ENCODE data around the gene WDR45B. TPM values are rescaled to one million over a fixed set of nuclear protein-coding genes. Genes with fewer than 3 reads are reported as not detected.

Gene WDR45B
- total RNA-seq, 1 experiment from 2014 or later: 110 TPM

GRCh38 chr17:82608816-82609215 is 39.4 kb downstream of the WDR45B start:
- no peak for TF ChIP-seq CTCF (conservative IDR thresholded peaks at IDR 0.05)
- Histone ChIP-seq H3K9ac (ENCODE audit: extremely low read depth, insufficient read length, low read length) (no peak overlapping the region), H2BK12ac (ENCODE audit: insufficient read length, low read depth, low read length) (no peak overlapping the region), H2AK5ac (ENCODE audit: insufficient read length, low read length) (no peak overlapping the region), H2BK5ac (ENCODE audit: insufficient read length, low read length) (no peak overlapping the region), H3K79me2 (ENCODE audit: insufficient read depth, low read length) (no peaks in the 10 kb centered on the region), H3K79me1 (ENCODE audit: insufficient read depth, low read depth, low read length, poor library complexity, severe bottlenecking) (no peaks in the 10 kb centered on the region), H3K56ac (ENCODE audit: insufficient read length, low read depth, low read length) (no peak overlapping the region), H4K8ac (replicated peaks; ENCODE audit: insufficient read length, low read depth, low read length) (no peak overlapping the region), H3T11ph (ENCODE audit: low read length) (no peak overlapping the region), H3K23ac (ENCODE audit: insufficient read length, low read depth, low read length) (no peak overlapping the region), H2AFZ (ENCODE audit: low read length) (no peak overlapping the region), H3K9me3 (ENCODE audit: control insufficient read depth, low read depth, low read length) (no peaks in the 10 kb centered on the region), H4K20me1 (ENCODE audit: control insufficient read depth, insufficient read depth, insufficient read length) (no peaks in the 10 kb centered on the region), H3K27me3 (ENCODE audit: insufficient read depth, low read length) (no peaks in the 10 kb centered on the region), H2BK120ac (ENCODE audit: low read depth, low read length, poor library complexity, severe bottlenecking) (no peak overlapping the region), H3K14ac (ENCODE audit: insufficient read depth, low read length) (no peak overlapping the region), H3K4me2 (ENCODE audit: insufficient read depth, insufficient read length, low read length) (no peak overlapping the region), H2BK15ac (ENCODE audit: low read depth, low read length) (no peak overlapping the region), H3K4me1 (ENCODE audit: insufficient read depth, low read length) (no peaks in the 10 kb centered on the region), H2BK20ac (ENCODE audit: low read depth, low read length, poor library complexity, severe bottlenecking) (no peak overlapping the region), H3K23me2 (ENCODE audit: insufficient read length, low read depth, low read length, poor library complexity, severe bottlenecking) (no peaks in the 10 kb centered on the region), H3K4ac (ENCODE audit: low read depth, low read length) (no peak overlapping the region), H4K5ac (ENCODE audit: insufficient read length, low read depth, low read length) (no peak overlapping the region), H3K18ac (ENCODE audit: insufficient read length, low read depth, low read length) (no peak overlapping the region), H3K27ac (ENCODE audit: insufficient read length, low read depth, low read length) (no peak overlapping the region), H4K91ac (ENCODE audit: insufficient read length, low read depth, low read length) (no peak overlapping the region)
- H3K4me1 Mint-ChIP-seq: peaks cover 0 to 4% of the 10 kb centered on the region in 2 experiments; a peak in 1 of 4 replicates
- no peak overlapping the region for H3K27ac Mint-ChIP-seq
- no peak for DNase-seq
- H3K4me3 Mint-ChIP-seq: no peak overlapping the region
- WGBS (ENCODE audit: extremely low coverage, insufficient read length, low lambda C conversion rate): no CpG with 5 or more reads among the region's 5 CpGs
- H3K9me3 Mint-ChIP-seq: peaks cover 0 to 6% of the 10 kb centered on the region in 2 experiments; a peak in 3 of 5 replicates
- H3K27me3 Mint-ChIP-seq (ENCODE audit: low read depth): no peaks in the 10 kb centered on the region; the same call in 1 of the 2 replicates
- H3K36me3 Mint-ChIP-seq (ENCODE audit: insufficient read depth in 1 of 3, low read depth in 3 of 3): peaks cover 17 to 89% (median 74%) of the 10 kb centered on the region in 3 experiments
